SK-N-SH (cell line): ENCODE results near the gene TRPM1. TPM values are rescaled to one million over a fixed set of nuclear protein-coding genes. Genes with fewer than 3 reads are reported as not detected.

Experiments used
- CTCF ChIA-PET: fragments of 300-600, 350-600 bp; formaldehyde crosslinking; extraction: SDS; loops from one replicate; lab custom pipeline; 2021; lab: Yijun Ruan, JAX
- POLR2A ChIA-PET: fragments of 350-600 bp; sonication (Branson Sonifier 250); formaldehyde crosslinking; extraction: SDS; loops from one replicate; lab custom pipeline; 2020; ENCODE audit warnings: antibody characterized with exemption, inconsistent platforms; lab: Yijun Ruan, JAX
- DNase-seq: peaks from one replicate; pipeline ENCODE4 v3.0.0; 2012
- H2AFZ ChIP-seq: fragments of 200-600 bp; sonication (generic); 2 replicates; pipeline ENCODE4 v1.8.1; 2016; ENCODE audit warnings: antibody characterized with exemption, mild to moderate bottlenecking, low read depth
- H3F3A ChIP-seq: fragments of 200-600 bp; sonication (generic); replicated peaks from 2 replicates; pipeline ENCODE3; 2016; ENCODE audit warnings: antibody characterized with exemption, mild to moderate bottlenecking; ENCODE audit not compliant: insufficient read depth
- H3K27ac ChIP-seq, 2 experiments: fragments of 200-500 bp in 1 of 2; fragments of 200-600 bp in 1 of 2; sonication (Bioruptor generic) in 1 of 2; sonication (generic), shearing (Covaris generic) in 1 of 2; 2 replicates each; pipeline versions ENCODE4 v1.5.1 to v1.6.1; 2014 to 2016; ENCODE audit warnings: low read depth in 2 of 2, inconsistent platforms in 1 of 2, low read length in 1 of 2, mild to moderate bottlenecking in 1 of 2, mixed read lengths in 1 of 2
- H3K27me3 ChIP-seq: fragments of 200-600 bp; sonication (generic), shearing (Covaris generic); 2 replicates; pipeline ENCODE4 v1.6.1; 2016; ENCODE audit warnings: mixed run types; ENCODE audit not compliant: insufficient read depth
- H3K36me3 ChIP-seq, 2 experiments: fragments of 200-500 bp in 1 of 2; fragments of 200-600 bp in 1 of 2; sonication (Bioruptor generic) in 1 of 2; sonication (generic) in 1 of 2; replicated peaks in 1 of 2; 2 replicates each; pipeline versions ENCODE3 to v1.5.1; 2014 to 2016; ENCODE audit warnings: low read length in 1 of 2, mild to moderate bottlenecking in 1 of 2; ENCODE audit not compliant: insufficient read depth in 2 of 2, control insufficient read depth in 1 of 2
- H3K4me1 ChIP-seq, 2 experiments: fragments of 200-500 bp in 1 of 2; fragments of 200-600 bp in 1 of 2; sonication (Bioruptor generic) in 1 of 2; sonication (generic), shearing (Covaris generic) in 1 of 2; 2 replicates each; pipeline versions ENCODE4 v1.5.1 to v1.6.1; 2014 to 2016; ENCODE audit warnings: low read depth in 1 of 2, low read length in 1 of 2, mixed run types in 1 of 2; ENCODE audit not compliant: insufficient read depth in 2 of 2, control insufficient read depth in 1 of 2
- H3K4me2 ChIP-seq: fragments of 200-600 bp; sonication (generic), shearing (Covaris generic); 2 replicates; pipeline ENCODE4 v1.6.1; 2017; ENCODE audit warnings: mixed run types
- H3K4me3 ChIP-seq, 2 experiments: fragments of 200-500 bp in 1 of 2; fragments of 200-600 bp in 1 of 2; sonication (Bioruptor generic) in 1 of 2; sonication (generic), shearing (Covaris generic) in 1 of 2; 2 replicates each; pipeline versions ENCODE4 v1.5.1 to v1.8.1; 2014 to 2016; ENCODE audit warnings: low read depth in 2 of 2, inconsistent platforms in 1 of 2, low read length in 1 of 2, mild to moderate bottlenecking in 1 of 2, mixed read lengths in 1 of 2, moderate library complexity in 1 of 2
- H3K79me2 ChIP-seq: fragments of 200-600 bp; sonication (generic); 2 replicates; pipeline ENCODE4 v1.8.1; 2017; ENCODE audit warnings: mild to moderate bottlenecking; ENCODE audit not compliant: insufficient read depth
- H3K9ac ChIP-seq: fragments of 200-600 bp; sonication (generic); 2 replicates; pipeline ENCODE4 v1.6.1; 2017; ENCODE audit warnings: mixed run types
- H3K9me2 ChIP-seq: fragments of 200-600 bp; sonication (generic); 2 replicates; pipeline ENCODE4 v1.6.1; 2017; ENCODE audit warnings: mixed run types
- H3K9me3 ChIP-seq: fragments of 200-600 bp; sonication (generic); 2 replicates; pipeline ENCODE4 v1.6.1; 2017; ENCODE audit warnings: mixed run types, mild to moderate bottlenecking, moderate library complexity
- H4K20me1 ChIP-seq: fragments of 200-600 bp; sonication (generic); 2 replicates; pipeline ENCODE4 v1.6.1; 2017; ENCODE audit warnings: mild to moderate bottlenecking, mixed run types; ENCODE audit not compliant: insufficient read depth
- CHD2 ChIP-seq: fragments of 150-350 bp; IDR thresholded peaks from 2 replicates; pipeline ENCODE4 v1.6.1; 2018; ENCODE audit warnings: low read length; ENCODE audit not compliant: partially characterized antibody
- ELF1 ChIP-seq: IDR thresholded peaks from 2 replicates; pipeline ENCODE4 v1.4.0; 2012
- EP300 ChIP-seq, 2 experiments: IDR thresholded peaks; 2 replicates each; pipeline versions ENCODE4 v1.4.0 to v1.6.1; 2012; ENCODE audit warnings: borderline replicate concordance in 1 of 2, low read depth in 1 of 2, low read length in 1 of 2
- MAX ChIP-seq: IDR thresholded peaks from 2 replicates; pipeline ENCODE4 v1.4.0; 2012; ENCODE audit warnings: low read depth
- MEF2A ChIP-seq: IDR thresholded peaks from 2 replicates; pipeline ENCODE4 v1.4.0; 2012; ENCODE audit warnings: low read depth, borderline replicate concordance
- RCOR1 ChIP-seq: fragments of 150-350 bp; IDR thresholded peaks from 2 replicates; pipeline ENCODE4 v1.6.1; 2017; ENCODE audit warnings: antibody characterized with exemption, low read length
- REST ChIP-seq: IDR thresholded peaks from 2 replicates; pipeline ENCODE4 v1.6.1; 2012; ENCODE audit warnings: mild to moderate bottlenecking, low read depth, low read length, moderate library complexity
- SMC3 ChIP-seq: IDR thresholded peaks from 2 replicates; pipeline ENCODE4 v1.6.1; 2012; ENCODE audit warnings: low read depth, low read length, improper control_type of control experiment
- USF2 ChIP-seq: fragments of 150-350 bp; IDR thresholded peaks from 2 replicates; pipeline ENCODE4 v1.6.1; 2017; ENCODE audit warnings: antibody characterized with exemption, low read length, low read depth, borderline replicate concordance
- WGBS: methylation state at CpG from one replicate; pipeline ENCODE4 v1.1.6; 2017; ENCODE audit warnings: low lambda C conversion rate; 5-methylcytosine and 5-hydroxymethylcytosine counted together
- polyA plus RNA-seq, 3 experiments: library from polyadenylated mRNA; depleted of rRNA; stranded (reverse); fragments of >200 nt; gene quantifications; 2 replicates each; pipeline ENCODE4 v1.2.3, GENCODE V29; 2012

The TRPM1 gene
- polyA plus RNA-seq, 1 of the 3 experiments (the other 2 are of a cell fraction): not detected

- TF ChIP-seq USF2: no peak
- TF ChIP-seq MEF2A: no peak
- no peak for TF ChIP-seq SMC3
- no peak for TF ChIP-seq MAX
- TF ChIP-seq, all 33 proteins: peak for 0
These were observed 35.7 kb downstream of the TRPM1 start (continued) for GRCh38 chr15:31065824-31066223.

GRCh38 chr15:31062911-31063310, 38.6 kb downstream of the TRPM1 start:
- TF ChIP-seq USF2 (no peak), EP300 (IDR thresholded peaks at IDR 0.05; ENCODE audit: borderline replicate concordance in 1 of 2, low read depth in 1 of 2, low read length in 1 of 2) (no peak), CHD2 (no peak), RCOR1 (no peak), ELF1 (no peak), REST (no peak)
- Histone ChIP-seq H2AFZ (no peak overlapping the region), H3K4me2 (no peak overlapping the region), H3K79me2 (no peaks in the 10 kb centered on the region), H3K27ac (peak overlapping the region in 1 of 2 experiments; percentile 29; a peak in 1 of 4 replicates), H3F3A (no peaks in the 10 kb centered on the region), H3K9me2 (no peaks in the 10 kb centered on the region), H3K9ac (no peak overlapping the region), H4K20me1 (no peaks in the 10 kb centered on the region), H3K36me3 (no peaks in the 10 kb centered on the region), H3K27me3 (no peaks in the 10 kb centered on the region), H3K4me1 (peaks cover 0 to 6% of the 10 kb centered on the region in 2 experiments; a peak in 1 of 4 replicates), H3K4me3 (no peak overlapping the region), H3K9me3 (no peaks in the 10 kb centered on the region)
- ChIA-PET CTCF (interaction anchor here (1.2 kb wide), 1 partner anchor 22 kb away, joined by 3 read pairs; no protein-coding TSS in a partner anchor), POLR2A (no interaction called here)
- WGBS: 76% methylated on average over 17 of the region's 17 CpGs
- DNase-seq: no peak
